Stimulated activated CD8-positive, alpha-beta memory T cell treated with anti-CD3 and anti-CD28 coated beads, Interleukin-12 subunit alpha, Interleukin-12 subunit beta, amount 100 ng/mL, for 1 hour (primary cell): Measurements from ENCODE around the gene TRDMT1.

Source experiments
- DNase-seq: peaks from one replicate; pipeline ENCODE4 v3.0.0-alpha.2; 2020; ENCODE audit warnings: low read depth

The TRDMT1 gene

GRCh38 chr10:17098012-17098411, 103.5 kb downstream of the TRDMT1 start:
- no peak for DNase-seq
